Activated CD4-positive, alpha-beta T cell treated with anti-CD3 and anti-CD28 coated beads for 48 hours (primary cell): Measurements from ENCODE around the gene LYSMD4.

Source experiments
- DNase-seq: peaks from one replicate; pipeline ENCODE4 v3.0.0-alpha.2; 2020

Gene LYSMD4

GRCh38 chr15:99729920-99730319, 3.3 kb downstream of the LYSMD4 start:
- peak; percentile 26 for DNase-seq

GRCh38 chr15:99729327-99729726, 3.9 kb downstream of the LYSMD4 start:
- no peak for DNase-seq

GRCh38 chr15:99728916-99729315, 4.3 kb downstream of the LYSMD4 start:
- no peak for DNase-seq

GRCh38 chr15:99727733-99728132, 5.5 kb downstream of the LYSMD4 start:
- DNase-seq = no peak

- DNase-seq = no peak
These were observed 5.9 kb downstream of the LYSMD4 start for GRCh38 chr15:99727330-99727729.

- no peak for DNase-seq
These were observed 6.9 kb downstream of the LYSMD4 start for GRCh38 chr15:99726333-99726732.

- no peak for DNase-seq
These were observed 10.8 kb downstream of the LYSMD4 start for GRCh38 chr15:99722406-99722805.

GRCh38 chr15:99721896-99722295, 11.3 kb downstream of the LYSMD4 start:
- no peak for DNase-seq

- no peak for DNase-seq
These were observed 12.0 kb downstream of the LYSMD4 start for GRCh38 chr15:99721104-99721778.

GRCh38 chr15:99720533-99720932, 12.7 kb downstream of the LYSMD4 start:
- no peak for DNase-seq

- DNase-seq = no peak
These were observed 14.1 kb downstream of the LYSMD4 start for GRCh38 chr15:99719096-99719541.

GRCh38 chr15:99718421-99718820, 14.8 kb downstream of the LYSMD4 start:
- DNase-seq = no peak

- no peak for DNase-seq
These were observed 15.9 kb downstream of the LYSMD4 start for GRCh38 chr15:99717161-99718009.

GRCh38 chr15:99716540-99717095, 16.6 kb downstream of the LYSMD4 start:
- no peak for DNase-seq

- DNase-seq = peak; percentile 16
These were observed 20.8 kb downstream of the LYSMD4 start for GRCh38 chr15:99712415-99712814.

- DNase-seq = no peak
These were observed 21.6 kb downstream of the LYSMD4 start for GRCh38 chr15:99711625-99712024.

- no peak for DNase-seq
These were observed 23.8 kb downstream of the LYSMD4 start for GRCh38 chr15:99709243-99709986.

- DNase-seq = no peak
These were observed 24.7 kb downstream of the LYSMD4 start for GRCh38 chr15:99708563-99708962.

- peak; percentile 49 for DNase-seq
These were observed 25.6 kb downstream of the LYSMD4 start for GRCh38 chr15:99707473-99708270.

- DNase-seq = peak; percentile 60
These were observed 26.5 kb downstream of the LYSMD4 start for GRCh38 chr15:99706557-99707303.

- no peak for DNase-seq
These were observed 28.8 kb downstream of the LYSMD4 start for GRCh38 chr15:99704444-99704838.
